Measurements from ENCODE around the gene SDC3.

Gene SDC3

DNA sequence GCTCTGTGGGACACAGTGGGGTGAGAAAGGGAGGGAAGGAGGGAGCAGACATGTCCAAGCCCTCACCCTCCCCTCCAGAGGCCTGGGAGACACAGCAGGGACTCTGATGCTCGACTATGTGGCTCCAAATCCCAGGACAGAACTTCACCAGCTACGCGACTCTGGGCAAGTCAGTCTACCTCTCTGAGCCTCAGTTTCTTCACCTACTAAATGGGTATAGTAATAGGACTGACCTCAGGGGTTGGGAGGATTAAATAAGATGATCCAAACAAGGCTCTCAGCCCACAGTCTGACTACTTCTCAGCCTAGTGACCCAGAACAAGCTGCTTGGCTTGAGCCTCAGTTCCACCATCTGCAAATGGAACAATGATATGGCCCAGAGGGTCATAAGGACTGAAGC lies 19.6 kb downstream of the SDC3 start:
- no peak for DNase-seq (ENCODE audit: low read depth)

DNA sequence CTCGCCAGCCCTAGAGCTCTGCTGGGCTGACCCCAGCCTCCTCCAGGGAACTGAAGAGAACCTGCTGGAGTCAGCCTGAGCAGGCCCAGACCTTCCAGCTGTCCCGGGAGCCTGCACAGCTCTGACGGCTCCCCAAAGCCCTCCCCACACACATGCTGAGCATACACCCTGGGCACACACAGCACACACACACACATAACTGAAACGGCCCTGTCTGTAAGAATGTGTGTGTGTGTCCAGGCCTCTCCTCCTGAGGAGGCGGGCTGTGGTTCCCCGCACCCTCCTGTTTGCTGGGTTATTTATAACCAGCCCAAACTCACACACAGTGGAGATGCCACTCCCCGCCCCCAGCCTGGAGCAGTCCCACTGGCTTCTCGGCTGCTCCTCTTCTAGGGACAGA lies 20.2 kb downstream of the SDC3 start:
- DNase-seq (ENCODE audit: low read depth), result no peak

DNA sequence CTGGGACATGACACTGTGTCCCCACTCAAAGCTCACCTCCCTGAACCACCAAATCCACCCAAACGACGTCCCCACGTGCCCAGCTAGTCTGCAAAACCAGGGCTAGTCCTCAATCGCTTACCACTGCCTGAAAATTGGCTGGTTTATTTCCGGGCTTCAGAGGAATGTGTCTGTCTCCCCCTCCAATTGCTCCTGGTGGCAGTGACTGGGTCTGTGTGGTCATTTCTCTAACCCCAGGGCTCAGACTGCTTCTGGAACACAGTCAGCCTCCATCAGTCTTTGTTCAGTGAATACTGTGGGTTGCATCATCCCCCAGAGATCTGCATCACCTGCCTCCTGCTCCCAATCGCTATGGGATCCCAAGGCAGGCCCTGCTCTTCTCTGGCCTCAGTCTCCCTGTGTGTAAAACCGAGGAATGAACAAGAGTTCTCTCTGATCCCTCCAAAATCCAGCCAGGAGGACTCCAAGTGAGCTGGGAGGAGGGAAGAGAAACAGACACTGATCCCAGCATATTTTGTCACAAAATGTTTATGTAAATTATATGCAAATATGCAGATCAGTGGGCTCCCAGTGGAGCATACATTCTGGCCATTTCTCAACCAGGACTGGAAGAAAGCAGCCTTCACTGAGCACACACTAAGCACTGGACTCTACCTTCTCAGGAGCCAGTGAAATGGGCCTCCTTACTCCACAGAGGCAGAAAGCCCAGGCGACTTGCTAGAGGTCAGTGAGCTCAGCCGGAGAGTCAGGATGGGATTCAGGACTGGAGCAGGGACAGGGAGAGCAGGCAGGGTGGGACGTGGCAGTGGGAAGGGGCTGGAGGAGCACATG lies 20.9 kb downstream of the SDC3 start:
- peak; percentile 52 for DNase-seq (ENCODE audit: low read depth)

DNA sequence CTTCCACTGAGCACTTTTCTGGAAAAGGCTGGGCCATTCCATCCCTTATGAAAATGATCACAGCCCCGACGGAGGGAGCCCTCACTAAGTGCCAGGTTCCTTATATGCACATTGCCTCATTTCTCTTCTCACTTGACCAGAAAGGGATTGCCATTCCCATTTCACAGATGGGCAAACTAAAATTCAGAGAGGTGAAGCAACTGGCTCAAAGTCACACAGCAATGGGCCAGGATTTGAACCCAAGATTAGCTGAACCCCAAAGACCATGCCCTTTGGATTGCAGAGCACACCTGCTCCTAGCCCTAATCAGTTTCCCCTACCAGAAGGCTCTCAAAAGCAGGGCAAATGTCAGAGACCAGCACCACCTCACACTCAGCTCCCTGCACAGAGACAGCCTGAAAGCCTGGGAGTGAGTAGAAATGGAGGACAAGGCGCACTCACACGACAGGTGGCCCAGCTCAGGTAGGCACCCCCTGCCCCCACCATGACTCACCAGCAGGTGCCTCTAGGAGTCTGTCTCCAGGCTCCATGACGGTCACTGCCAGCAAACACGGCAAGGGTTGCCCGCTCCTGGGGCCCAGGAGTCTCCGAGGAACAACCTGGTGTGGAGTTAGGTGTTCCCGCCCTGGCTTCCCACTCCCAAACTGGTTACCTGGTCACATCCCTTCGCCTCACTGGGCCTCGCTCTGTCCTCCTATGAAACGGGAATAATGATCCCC lies 21.7 kb downstream of the SDC3 start:
- no peak for DNase-seq (ENCODE audit: low read depth)

DNA sequence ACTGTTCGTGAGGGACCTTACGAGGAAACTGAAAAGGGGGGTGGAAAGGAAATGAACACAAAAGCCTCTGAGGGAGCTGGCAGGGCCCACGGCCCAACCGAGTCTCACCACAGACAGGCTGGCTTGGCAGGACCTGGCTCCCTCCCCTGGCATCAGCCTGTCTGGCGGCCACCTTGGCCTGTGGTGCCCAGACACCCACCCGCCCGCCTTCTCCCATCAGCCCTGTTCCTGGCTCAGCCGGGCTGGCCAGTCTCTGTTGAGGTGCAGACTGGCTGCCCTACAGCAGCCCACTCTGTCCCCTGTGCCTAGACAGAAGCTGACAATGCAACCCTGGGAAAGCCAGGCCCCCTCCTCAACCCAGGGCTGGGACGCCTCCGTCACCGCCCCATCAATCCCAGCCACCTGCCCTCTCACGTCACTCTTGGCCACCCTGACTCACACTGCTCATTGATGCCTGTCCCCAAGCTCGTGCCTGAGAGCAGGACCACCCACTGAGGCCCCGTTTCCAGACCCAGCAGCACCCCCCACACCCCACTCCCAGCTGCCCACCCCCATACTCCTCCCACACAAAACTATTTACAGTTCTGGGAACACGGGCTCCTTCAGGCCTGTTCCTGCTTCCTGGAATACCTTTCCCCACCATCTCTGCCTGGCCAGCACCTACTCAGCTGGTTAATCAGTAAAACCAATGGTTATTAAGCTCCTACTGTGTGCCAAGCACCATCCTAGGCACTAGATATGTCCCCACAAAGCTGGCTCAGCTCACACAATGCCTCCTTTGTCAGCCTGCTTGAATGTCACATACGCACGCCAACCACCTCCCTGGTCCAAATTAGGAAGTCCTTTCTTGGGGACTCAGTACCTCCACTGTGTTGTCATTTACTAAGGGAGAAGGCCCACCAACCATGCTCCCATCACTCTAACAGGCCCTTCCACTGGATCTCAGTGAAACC lies 22.7 kb downstream of the SDC3 start:
- no peak for DNase-seq (ENCODE audit: low read depth)

DNA sequence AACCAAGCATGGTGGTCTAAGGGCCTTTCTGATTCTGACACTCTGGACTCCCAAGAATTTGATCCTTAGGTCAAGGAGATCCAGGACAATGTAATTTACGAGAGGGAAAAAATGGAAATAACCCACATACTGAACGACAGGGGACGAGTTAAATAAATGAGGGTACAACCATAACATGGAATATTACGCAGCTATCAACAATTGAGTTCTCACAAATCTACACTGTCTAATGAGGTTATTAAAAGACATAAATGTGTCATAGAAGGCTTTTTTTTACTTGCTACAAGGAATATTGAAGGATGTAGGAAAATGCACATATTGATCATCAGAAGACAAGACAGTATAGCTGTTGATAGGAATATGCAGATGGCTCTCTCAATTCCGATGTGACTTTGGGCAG lies 23.8 kb downstream of the SDC3 start:
- DNase-seq (ENCODE audit: low read depth), result no peak

DNA sequence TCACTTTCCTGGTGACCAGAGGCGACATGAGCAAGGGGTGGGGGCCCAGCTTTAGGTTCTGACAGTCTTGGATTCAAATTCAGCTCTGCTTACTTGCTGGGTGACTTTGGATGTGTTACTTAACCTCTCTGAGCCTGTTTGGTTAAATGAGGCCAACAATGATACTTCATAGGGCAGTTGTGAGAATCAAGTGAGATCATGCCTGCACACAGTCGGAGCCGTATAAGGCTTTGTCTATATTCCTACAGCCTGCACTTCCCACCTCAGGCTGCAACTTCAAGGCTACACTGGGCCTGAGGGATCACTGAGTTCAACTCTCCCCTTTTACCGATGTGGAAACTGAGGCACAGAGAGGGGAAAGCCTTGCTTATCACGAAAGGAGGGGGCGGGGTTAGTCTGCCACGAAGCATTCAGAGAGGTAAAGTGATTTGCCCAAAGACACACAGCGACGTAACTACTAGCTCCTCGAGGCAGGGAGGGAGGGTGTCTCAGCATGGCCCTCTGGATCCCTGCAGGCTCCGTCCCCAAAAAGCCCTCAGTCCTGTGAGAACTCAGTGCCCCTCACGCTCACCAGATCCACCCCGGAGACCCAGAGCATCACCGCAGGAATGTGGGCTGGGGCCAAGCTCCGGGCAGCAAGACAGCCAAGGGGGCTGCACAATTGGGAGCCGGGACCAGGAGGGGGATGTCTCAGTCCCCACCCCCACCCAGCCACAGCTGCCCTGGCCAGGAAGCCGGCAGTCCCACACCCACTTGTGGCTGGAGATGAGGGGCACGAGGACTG lies 25.0 kb downstream of the SDC3 start:
- DNase-seq (ENCODE audit: low read depth), result no peak

DNA sequence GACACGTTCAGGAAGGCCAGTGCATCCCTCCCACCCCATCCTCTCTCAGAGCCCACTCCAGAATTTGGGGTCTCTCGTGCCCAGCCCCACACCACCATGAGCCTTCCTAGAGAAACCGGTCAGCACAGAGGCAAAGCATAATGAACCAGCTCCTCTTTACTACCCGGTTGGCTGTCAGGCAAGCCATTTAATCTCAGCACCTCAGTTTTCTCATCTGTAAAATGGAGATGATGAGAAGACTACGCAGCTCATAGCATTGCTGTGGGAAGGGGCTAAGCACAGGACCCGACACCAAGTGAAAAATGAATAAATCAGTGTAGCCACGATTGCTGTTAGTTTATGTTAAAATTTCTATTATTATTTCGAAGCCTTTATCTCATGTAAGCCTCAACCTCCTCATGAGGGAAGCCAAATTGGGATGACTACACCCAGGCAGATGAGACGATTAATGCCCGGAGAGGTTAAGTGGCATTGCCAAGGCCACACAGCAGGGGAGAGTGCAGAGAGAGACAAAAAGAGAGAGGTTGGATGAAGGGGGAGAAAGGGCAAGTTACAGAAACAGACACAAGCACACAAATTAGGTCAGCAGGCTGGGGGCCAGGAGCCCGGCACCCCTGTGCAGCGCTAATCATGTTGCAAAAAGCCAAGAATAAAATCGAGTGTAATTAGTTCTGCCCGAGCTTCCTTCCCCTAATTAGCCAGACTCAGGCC lies 25.7 kb downstream of the SDC3 start:
- DNase-seq (ENCODE audit: low read depth), result no peak

DNA sequence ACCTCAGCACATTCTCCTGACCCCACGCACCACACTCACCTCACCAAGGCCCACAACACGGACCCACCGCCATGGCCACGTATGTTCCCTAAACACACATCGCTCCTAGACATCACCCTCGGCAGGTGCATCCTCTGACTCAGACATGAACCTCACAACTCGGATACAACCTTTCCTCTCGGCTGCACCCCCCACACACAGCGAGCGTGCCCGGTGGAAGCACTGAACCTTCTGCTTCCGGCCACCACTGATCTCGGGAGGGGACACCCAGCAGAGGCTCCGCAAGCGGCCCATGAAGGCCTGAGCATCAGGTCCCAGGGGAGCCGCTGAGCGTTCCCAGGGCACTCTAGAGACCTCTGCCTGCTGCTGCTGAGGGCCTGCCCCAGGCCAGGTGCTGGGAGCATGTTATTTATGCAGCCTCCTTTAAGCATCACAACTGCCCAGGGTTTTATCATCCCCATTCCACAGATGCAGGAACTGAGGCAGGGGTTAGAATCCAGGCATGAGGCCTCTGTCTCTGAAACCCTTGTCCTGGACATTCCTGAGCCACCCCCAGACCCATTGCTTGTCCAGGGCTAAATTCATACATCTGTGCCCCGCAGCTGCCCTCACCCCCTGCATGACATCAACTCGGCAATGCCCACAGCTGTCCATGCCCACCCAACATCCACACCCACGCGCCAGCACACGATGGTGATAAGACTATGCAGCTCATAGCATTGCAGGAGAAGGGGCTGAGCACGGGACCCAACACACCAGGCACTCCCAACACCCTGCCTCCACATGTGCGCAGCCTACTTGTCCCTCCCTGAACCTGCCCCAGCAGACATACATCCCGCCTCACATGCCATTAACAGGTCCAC lies 27.0 kb downstream of the SDC3 start:
- DNase-seq (ENCODE audit: low read depth), result no peak

DNA sequence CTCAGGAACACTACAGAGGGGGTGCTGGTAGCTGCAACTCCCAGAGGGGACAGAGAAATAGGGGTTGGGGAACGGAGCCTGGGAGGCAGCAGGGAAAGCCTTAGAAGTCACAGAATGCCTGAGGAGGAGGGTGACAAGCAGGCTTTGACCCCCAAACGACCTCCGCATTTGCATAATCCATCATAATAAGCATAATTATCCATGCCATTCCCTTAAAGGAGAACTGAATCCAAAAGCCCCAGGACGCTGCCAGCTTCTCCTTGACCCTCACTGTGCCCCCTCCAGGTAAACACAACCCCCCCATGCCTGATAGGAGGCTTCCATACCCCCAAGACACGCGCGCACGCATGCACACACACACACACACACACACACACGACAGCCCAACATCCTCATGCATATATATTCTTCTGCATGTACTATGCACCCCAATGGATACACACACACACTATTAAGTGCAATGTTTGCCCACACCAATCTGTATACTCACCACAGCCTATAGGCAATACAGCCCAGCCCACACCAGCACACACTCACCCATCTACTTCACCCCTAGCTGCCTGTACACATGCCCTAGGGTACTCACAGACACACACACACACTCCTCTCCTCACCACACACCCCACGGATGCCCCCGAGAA lies 27.8 kb downstream of the SDC3 start:
- DNase-seq (ENCODE audit: low read depth), result no peak

DNA sequence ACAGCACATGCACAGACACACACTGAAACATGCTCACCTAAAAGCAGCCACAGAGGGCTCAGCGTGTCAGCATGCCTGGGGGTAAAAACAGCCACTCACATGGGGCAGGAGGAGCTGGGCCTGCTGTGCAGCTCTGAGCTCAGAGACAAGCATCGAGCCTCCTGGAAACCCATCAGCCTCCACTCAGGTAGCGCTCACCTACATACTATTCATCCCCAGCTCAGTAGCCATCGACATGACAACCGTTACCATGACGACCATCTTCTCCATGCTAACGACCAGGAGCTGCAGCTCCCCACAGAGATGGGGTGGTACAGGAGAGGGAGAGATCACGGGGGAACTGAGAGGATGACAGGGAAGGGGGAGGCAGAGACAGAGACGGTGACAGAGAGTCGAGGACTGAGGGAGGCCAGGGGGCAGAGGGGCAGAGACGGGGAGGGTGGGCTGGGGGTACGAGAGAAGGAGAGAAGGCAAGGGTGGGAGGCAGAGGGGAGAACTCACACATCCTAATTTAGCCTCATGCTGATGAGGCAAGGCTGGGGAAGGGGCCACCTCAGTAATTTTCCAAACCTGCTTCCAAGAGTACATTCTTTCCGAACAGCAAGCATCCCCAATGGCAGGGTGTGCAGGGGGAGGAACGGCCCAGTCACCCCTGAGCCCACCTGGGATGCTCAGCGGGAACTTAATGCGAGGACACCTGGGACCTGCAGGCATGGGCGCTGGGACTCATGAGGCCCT lies 28.4 kb downstream of the SDC3 start:
- peak; percentile 25 for DNase-seq (ENCODE audit: low read depth)

DNA sequence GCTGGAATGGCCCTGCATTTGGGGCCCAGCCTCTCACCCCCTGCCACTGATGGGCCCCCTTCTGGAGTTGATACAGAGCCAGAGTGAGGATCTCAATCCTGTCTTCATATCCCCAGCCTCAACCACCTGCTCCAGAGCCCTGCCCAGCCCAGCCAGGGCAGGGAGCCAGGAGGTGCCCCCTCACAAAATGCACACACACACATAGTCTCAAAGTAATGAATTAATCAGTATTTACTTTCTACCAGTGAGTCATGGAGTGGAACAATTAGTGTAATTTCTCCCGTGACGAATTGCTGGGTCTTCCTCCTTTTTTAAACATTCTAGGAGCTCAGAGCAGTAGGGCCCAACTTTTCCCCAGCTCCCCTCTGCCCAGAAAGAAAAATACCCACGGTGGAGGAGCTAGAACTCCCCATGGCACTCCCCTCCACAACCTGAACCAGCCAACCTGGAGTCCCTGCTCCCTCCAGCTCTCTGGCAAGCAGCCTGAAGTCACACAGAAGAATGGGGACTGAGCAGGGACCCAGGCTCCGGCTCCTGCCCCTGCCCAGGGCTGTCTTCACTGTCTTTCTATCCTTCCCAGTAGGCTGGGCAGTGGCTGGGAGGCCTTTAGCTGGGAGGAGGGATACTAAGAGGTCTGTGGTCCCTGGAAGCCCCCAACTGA lies 29.3 kb downstream of the SDC3 start:
- no peak for DNase-seq (ENCODE audit: low read depth)

DNA sequence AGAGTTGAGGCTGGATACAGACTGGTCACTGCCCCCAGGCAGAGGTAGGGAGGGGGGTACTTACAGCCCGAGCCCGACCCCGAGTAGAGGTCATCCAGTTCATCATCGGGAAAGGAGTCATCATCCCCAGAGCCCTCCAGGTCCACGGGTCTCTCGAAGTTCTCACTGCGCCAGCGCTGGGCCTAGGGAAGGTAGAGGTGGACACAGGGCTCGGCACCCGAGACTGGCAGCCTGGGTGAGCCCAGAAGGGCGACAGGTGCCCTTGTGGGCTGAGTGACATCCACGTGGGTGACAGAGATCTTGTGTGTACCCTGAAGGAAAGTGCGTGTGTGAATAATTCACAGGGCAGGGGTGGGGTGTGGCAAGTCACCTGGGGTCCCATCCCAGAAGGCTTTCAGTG lies 30.0 kb downstream of the SDC3 start:
- no peak for DNase-seq (ENCODE audit: low read depth)

DNA sequence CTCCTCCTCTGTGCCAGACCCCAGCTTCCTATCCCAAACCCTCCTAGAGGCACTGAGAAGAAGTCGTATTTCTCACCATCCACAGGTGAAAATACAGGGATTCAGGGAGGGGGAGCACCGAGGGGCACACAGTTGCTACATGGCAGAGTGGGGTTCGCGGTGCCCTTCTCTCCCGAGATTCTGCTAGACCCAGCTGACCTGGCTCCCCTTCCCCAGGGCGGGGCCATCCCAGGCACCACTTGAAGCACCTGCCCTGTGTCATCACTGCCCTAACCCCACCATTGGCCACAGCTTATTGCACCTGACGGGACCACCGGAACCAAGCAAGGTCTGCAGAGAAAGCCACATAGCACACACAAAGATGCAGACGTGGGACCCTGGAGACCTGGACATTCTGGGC lies 30.5 kb downstream of the SDC3 start:
- no peak for DNase-seq (ENCODE audit: low read depth)

DNA sequence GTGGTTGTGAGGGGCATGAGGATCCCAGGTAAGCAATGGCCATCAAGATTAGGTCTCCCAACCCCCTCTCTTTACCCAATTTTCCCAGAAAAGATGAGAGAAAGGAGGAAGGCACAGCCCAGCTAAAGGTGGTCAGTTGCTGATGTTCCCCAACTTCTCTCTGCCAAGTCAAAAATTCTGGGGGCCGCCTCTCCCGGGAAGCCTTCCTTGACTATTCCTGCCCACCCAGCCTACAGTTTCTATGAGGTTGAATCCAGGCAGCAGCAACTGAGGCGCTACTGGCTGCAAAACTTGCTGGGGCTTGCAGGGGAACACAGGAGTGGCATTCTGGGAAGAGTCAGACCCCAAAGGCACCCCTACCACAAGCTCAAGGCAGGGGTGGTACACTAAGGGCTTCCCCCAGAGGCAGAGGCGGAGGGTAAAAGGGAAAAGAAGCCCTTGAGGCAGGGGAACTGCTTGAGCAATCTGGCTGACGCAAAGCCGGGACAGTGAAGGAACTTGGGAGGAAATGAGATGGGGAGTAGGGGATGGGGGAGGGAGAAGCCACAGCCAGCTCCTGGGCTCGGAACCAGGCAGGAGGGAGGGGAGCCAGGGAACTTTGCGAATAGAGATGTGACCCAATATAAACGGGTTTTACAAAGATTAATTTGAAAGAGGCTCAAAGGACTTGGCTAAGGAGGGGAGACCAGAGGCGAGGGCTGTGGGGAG lies 31.2 kb downstream of the SDC3 start:
- DNase-seq (ENCODE audit: low read depth), result peak; percentile 57

DNA sequence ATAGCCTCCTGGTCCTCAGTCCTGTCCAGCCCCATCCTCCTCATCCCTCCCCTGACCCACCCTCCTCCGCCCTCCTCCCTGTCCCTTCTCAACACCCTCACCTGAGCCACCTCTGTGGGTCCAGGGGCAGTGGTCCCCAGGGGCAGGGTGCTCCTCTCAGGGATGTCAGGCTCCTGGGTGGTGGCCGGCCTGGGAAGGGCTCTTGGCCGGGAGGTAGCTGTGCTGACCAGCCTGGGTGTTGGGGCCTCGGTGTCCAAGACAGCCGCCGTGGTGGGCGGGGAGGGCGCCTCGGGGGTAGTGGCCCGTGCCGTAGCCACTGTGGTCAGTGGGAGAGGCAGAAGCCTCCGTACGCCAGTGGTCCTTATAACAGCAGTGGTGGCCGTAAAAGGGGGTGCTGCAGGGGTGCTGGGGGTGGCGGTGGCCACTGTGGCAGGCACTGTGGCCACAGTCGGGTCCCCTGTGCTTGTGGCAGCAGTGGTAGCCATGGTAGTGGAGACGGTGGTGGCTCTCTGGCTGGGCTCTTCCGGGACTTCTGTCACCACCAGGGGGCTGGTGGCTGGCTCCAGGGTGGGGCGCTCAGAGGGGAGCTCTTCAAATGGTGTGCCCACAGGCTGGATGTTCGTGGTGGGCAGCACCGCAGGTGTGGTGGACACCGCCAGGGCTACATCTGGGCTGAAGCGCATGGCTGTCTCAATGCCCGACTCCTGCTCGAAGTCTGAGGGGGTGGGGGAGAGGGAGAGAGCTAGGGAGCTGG lies 31.9 kb downstream of the SDC3 start:
- no peak for DNase-seq (ENCODE audit: low read depth)

DNA sequence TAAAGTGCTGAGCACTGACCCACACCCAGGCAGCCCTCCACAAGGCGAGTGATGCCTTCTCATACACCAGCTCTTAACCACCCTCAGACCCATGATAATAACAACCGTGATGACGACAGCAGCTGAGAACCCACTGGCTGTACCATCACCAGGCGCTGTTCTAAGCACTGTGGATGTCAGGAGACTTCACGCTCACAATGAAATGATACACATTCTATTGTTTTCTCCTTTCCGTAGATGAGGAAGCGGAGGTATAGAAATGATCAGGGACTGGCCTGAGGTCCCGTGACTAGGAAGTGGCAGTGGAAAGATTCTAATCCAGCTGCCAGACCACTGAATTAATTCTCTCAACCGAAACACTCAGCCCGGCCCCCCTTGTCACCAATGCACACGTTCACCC lies 32.6 kb downstream of the SDC3 start:
- no peak for DNase-seq (ENCODE audit: low read depth)

Measured in ELR (cell line).